ENCODE measurements around the gene GMDS.

DNA sequence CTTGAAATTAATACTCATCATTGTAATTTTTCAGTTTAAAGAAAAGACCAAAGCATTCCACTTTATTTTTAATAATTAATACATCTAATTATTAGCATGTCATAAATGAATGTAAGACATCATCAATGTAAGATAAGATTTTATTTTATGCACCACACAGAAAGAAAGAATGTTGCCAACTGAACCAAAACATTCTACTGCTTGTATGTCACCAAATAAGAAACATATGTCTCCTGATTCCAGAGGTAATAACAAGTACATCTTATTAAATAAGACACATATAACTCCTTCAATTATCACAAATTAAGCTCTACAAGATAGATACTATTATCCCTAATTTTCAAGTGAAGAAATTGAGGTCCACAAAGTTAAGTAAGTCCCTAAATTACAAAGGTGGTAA, 189.5 kb downstream of the GMDS start:
- TF ChIP-seq, protein P1, sequence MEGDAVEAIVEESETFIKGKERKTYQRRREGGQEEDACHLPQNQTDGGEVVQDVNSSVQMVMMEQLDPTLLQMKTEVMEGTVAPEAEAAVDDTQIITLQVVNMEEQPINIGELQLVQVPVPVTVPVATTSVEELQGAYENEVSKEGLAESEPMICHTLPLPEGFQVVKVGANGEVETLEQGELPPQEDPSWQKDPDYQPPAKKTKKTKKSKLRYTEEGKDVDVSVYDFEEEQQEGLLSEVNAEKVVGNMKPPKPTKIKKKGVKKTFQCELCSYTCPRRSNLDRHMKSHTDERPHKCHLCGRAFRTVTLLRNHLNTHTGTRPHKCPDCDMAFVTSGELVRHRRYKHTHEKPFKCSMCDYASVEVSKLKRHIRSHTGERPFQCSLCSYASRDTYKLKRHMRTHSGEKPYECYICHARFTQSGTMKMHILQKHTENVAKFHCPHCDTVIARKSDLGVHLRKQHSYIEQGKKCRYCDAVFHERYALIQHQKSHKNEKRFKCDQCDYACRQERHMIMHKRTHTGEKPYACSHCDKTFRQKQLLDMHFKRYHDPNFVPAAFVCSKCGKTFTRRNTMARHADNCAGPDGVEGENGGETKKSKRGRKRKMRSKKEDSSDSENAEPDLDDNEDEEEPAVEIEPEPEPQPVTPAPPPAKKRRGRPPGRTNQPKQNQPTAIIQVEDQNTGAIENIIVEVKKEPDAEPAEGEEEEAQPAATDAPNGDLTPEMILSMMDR (IDR thresholded peaks at IDR 0.05): no peak
- no peak for TF ChIP-seq POLR2A (IDR thresholded peaks at IDR 0.05)
